Kidney (tissue), 14 donors: Measurements from ENCODE around the gene CHPF2. TPM values are rescaled to one million over a fixed set of nuclear protein-coding genes. Genes with fewer than 3 reads are reported as not detected.

Source experiments
- DNase-seq, 5 donors: peaks; one replicate each; pipeline ENCODE4 v3.0.0-alpha.2; 2013 to 2020
- FAIRE-seq: peaks from 2 replicates; lab custom pipeline; 2012; peaks lifted over from hg19 to GRCh38; lab: Jason Lieb, UNC
- H3K27ac ChIP-seq, 2 donors: one replicate each; pipeline ENCODE4 v1.7.0; 2013; ENCODE audit warnings: low read depth in 2 of 2, low read length in 2 of 2, inconsistent platforms in 1 of 2
- H3K27me3 ChIP-seq: one replicate; pipeline ENCODE4 v1.7.1; 2013; ENCODE audit warnings: low read length, inconsistent platforms; ENCODE audit not compliant: control insufficient read depth, insufficient read depth
- H3K36me3 ChIP-seq, 3 donors: one replicate each; pipeline versions ENCODE4 v1.7.0 to v1.7.1; 2013; ENCODE audit warnings: low read length in 3 of 3, control low read depth in 1 of 3, inconsistent platforms in 1 of 3; ENCODE audit not compliant: insufficient read depth in 3 of 3, control insufficient read depth in 2 of 3
- H3K4me1 ChIP-seq, 3 donors: one replicate each; pipeline versions ENCODE4 v1.7.0 to v1.7.1; 2013; ENCODE audit warnings: low read length in 3 of 3, inconsistent platforms in 1 of 3, low read depth in 1 of 3; ENCODE audit not compliant: control insufficient read depth in 2 of 3, insufficient read depth in 2 of 3
- H3K4me3 ChIP-seq, 3 donors: one replicate each; pipeline versions ENCODE4 v1.7.0 to v1.8.1; 2013; ENCODE audit warnings: low read length in 3 of 3, control low read depth in 1 of 3, inconsistent platforms in 1 of 3
- H3K9ac ChIP-seq, 3 donors: one replicate each; pipeline versions ENCODE4 v1.7.0 to v1.7.1; 2013; ENCODE audit warnings: low read length in 3 of 3, control low read depth in 1 of 3, inconsistent platforms in 1 of 3
- H3K9me3 ChIP-seq, 3 donors: one replicate each; pipeline versions ENCODE4 v1.7.0 to v1.7.1; 2013; ENCODE audit warnings: low read length in 3 of 3, control low read depth in 1 of 3, inconsistent platforms in 1 of 3; ENCODE audit not compliant: control insufficient read depth in 2 of 3, insufficient read depth in 1 of 3
- intact Hi-C: fragments of 100-400 bp; cut with DNase I; formaldehyde crosslinking; loops from one replicate; pipeline ENCODE4 v1.11.1; 2022
- polyA plus RNA-seq: library from polyadenylated mRNA; stranded (reverse); fragments of 350-450 nt; fragmentation: Illumina TruSeq; extraction: RNeasy Lipid Tissue Mini Kit (QIAGEN cat#74804); gene quantifications from one replicate; pipeline ENCODE4 v1.2.3, GENCODE V29; 2014; ENCODE audit warnings: low read depth, low replicate concordance; ENCODE audit not compliant: insufficient read depth
- total RNA-seq: library from RNA; stranded (reverse); fragmentation: NEBNext Ultra II Directional; extraction: Animal tissue kit (Norgen Biotek cat#: 25700); gene quantifications from one replicate; pipeline ENCODE4 v1.2.1, GENCODE V29; 2021
- TF ChIP-seq, protein P1 (sequence below): IDR thresholded peaks from 3 replicates; pipeline ENCODE4 v1.5.1; 2012; ENCODE audit warnings: mild to moderate bottlenecking, moderate library complexity, borderline replicate concordance; ENCODE audit not compliant: insufficient read depth; ENCODE audit errors: extremely low read depth
- donor health status: control.
- donor health status: control.
- donor health status: control.
- donor health status: control.
- donor health status: control.
- donor health status: DM: yes; HTN: yes; CAD: no.
- donor health status: Normal renal cell carcinoma (clear cell type).

Gene CHPF2
- total and polyA plus RNA-seq, 2 donors from 2014 or later = 15.6 to 45.2 TPM

DNA sequence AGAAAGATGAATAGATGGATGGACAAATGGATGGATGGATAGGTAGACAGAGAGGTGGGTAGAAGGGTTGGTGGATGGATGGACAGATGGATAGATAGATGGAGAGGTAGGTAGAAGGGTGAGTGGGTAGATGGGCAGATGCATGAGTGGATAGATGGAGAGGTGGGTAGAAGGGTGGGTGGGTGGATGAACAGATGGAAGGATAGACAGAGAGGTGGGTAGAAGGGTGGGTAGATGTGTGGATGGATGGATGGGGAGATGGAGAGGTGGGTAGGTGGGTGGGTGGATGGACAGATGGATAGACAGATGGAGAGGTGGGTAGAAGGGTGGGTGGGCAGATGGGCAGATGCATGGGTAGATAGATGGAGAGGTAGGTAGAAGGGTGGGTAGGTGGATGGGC lies 34.4 kb upstream of the CHPF2 start:
- Histone ChIP-seq H3K4me1 (peaks cover 0 to 4% (median 0%) of the 10 kb centered on the region in 3 donors), H3K27ac (no peak overlapping the region), H3K9ac (no peak overlapping the region), H3K4me3 (no peak overlapping the region), H3K27me3 (no peaks in the 10 kb centered on the region), H3K36me3 (no peaks in the 10 kb centered on the region), H3K9me3 (no peaks in the 10 kb centered on the region)
- no peak for FAIRE-seq
- DNase-seq = no peak
- intact Hi-C loops = no loop called here
- TF ChIP-seq, protein P1, sequence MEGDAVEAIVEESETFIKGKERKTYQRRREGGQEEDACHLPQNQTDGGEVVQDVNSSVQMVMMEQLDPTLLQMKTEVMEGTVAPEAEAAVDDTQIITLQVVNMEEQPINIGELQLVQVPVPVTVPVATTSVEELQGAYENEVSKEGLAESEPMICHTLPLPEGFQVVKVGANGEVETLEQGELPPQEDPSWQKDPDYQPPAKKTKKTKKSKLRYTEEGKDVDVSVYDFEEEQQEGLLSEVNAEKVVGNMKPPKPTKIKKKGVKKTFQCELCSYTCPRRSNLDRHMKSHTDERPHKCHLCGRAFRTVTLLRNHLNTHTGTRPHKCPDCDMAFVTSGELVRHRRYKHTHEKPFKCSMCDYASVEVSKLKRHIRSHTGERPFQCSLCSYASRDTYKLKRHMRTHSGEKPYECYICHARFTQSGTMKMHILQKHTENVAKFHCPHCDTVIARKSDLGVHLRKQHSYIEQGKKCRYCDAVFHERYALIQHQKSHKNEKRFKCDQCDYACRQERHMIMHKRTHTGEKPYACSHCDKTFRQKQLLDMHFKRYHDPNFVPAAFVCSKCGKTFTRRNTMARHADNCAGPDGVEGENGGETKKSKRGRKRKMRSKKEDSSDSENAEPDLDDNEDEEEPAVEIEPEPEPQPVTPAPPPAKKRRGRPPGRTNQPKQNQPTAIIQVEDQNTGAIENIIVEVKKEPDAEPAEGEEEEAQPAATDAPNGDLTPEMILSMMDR = no peak

DNA sequence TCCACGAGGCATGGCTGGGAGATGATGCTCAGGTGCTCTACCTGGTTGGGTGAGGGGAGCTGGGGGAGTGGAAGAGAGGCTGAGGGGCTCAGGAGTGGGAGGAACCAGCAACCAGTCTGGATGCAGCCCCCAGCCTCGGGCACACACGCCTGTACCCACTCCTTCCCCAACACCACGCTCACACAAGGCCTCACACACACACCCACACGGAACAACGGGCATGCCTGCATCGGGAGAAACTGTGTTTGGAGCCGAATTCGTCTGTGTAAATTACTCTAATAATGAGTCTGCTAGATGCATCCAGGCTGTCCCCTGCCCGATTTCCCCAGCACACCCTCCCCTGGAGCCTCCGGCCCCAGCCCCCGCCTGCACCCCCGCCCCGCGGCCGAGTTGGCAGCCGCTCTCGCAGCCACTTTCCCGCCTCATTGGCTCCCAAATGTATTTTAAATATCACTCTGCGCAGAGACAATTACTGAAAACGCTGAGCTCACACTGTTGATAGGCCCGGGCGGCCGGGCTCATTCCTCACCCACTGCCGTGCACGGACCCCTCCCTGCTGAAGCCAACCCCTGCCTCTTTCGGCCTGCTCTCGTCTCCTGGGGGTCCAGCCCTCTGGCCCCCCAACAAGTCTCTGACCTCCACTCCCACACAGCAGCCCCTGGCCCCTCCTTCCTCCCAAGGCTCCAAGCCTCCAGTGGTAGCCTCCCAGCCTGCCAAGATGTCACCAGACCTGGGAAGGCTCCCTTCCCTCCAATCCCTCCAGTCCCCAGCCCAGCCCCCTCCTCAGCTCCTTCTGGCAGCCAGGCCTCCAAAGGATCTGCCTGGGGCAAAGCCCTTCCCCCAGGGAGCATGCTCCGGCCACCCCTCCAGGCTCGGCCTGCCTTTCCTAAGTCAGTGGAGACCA lies 33.1 kb upstream of the CHPF2 start:
- DNase-seq = peak in 4 of 5 donors; percentile 50 to 75 (median 68)
- H3K36me3 ChIP-seq = no peaks in the 10 kb centered on the region
- H3K27ac ChIP-seq = no peak overlapping the region
- no peaks in the 10 kb centered on the region for H3K9me3 ChIP-seq
- no peaks in the 10 kb centered on the region for H3K27me3 ChIP-seq
- TF ChIP-seq, protein P1 = no peak
- peaks cover 0 to 4% (median 0%) of the 10 kb centered on the region in 3 donors for H3K4me1 ChIP-seq
- intact Hi-C loops = no loop called here
- no peak for FAIRE-seq
- H3K9ac ChIP-seq = no peak overlapping the region
- H3K4me3 ChIP-seq = no peak overlapping the region

DNA sequence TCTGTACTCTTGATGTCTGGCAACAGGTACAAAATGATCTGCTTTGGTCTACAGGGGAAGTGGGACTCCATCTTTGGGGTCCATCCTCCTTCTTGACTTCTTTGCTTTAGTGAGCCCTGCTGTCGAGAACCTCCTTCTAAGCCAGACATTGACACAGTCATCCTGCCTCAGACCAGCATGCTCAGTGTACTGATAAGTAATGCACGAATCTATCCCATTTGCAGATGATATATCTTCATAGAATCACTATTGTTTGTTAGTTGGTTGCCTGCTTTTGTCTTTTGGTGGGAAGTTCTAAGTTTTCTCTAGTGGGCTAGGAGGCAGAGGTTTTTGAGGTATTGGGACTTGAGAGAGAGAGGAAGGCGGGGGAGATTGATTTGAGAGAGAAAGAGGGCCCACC lies 30.9 kb upstream of the CHPF2 start:
- H3K4me3 ChIP-seq = no peak overlapping the region
- H3K9ac ChIP-seq = no peak overlapping the region
- no peaks in the 10 kb centered on the region for H3K9me3 ChIP-seq
- TF ChIP-seq, protein P1 = no peak
- no peak for FAIRE-seq
- DNase-seq = no peak
- H3K4me1 ChIP-seq = peaks cover 0 to 4% (median 0%) of the 10 kb centered on the region in 3 donors
- H3K27ac ChIP-seq = no peak overlapping the region
- no peaks in the 10 kb centered on the region for H3K27me3 ChIP-seq
- H3K36me3 ChIP-seq = no peaks in the 10 kb centered on the region
- intact Hi-C loops = no loop called here
